ENCODE data around the gene CAMTA1. TPM values are rescaled to one million over a fixed set of nuclear protein-coding genes. Genes with fewer than 3 reads are reported as not detected.

CAMTA1 gene
- total and polyA plus RNA-seq, 3 experiments from 2014 or later = 60.2 to 79.0 (median 61.7) TPM

GRCh38 chr1:7538849-7539768 is 753.9 kb downstream of the CAMTA1 start:
- Mint-ChIP-seq H3K9me3 (no peaks in the 10 kb centered on the region), H3K27me3 (peaks cover 4 to 7% of the 10 kb centered on the region in 2 donors), H3K27ac (no peak overlapping the region), H3K36me3 (no peaks in the 10 kb centered on the region), H3K4me1 (peaks cover 0 to 11% (median 3%) of the 10 kb centered on the region in 3 donors), H3K4me3 (no peak overlapping the region)
- H3K27ac ChIP-seq (ENCODE audit: low read depth, low read length) = no peak overlapping the region
- ChIA-PET POLR2A (no interaction called here), CTCF (no interaction called here)
- H3K4me3 ChIP-seq (ENCODE audit: low read length) = no peak overlapping the region
- no peaks in the 10 kb centered on the region for H3K9me3 ChIP-seq (ENCODE audit: low read length)
- no peaks in the 10 kb centered on the region for H3K36me3 ChIP-seq (ENCODE audit: insufficient read depth, low read length)
- DNase-seq = peak in 1 of 5 donors; percentile 5
- no peaks in the 10 kb centered on the region for H3K4me1 ChIP-seq (ENCODE audit: insufficient read depth, low read length)
- no peaks in the 10 kb centered on the region for H3K27me3 ChIP-seq (ENCODE audit: insufficient read depth, low read length, poor library complexity, severe bottlenecking)

- Histone ChIP-seq H3K27me3 (ENCODE audit: insufficient read depth, low read length, poor library complexity, severe bottlenecking) (no peaks in the 10 kb centered on the region), H3K9me3 (ENCODE audit: low read length) (no peaks in the 10 kb centered on the region), H3K4me3 (ENCODE audit: low read length) (no peak overlapping the region), H3K36me3 (ENCODE audit: insufficient read depth, low read length) (no peaks in the 10 kb centered on the region), H3K27ac (ENCODE audit: low read depth, low read length) (no peak overlapping the region), H3K4me1 (ENCODE audit: insufficient read depth, low read length) (no peaks in the 10 kb centered on the region)
- ChIA-PET CTCF (no interaction called here), POLR2A (no interaction called here)
- Mint-ChIP-seq H3K27me3 (peaks cover 4 to 7% of the 10 kb centered on the region in 2 donors), H3K9me3 (no peaks in the 10 kb centered on the region), H3K36me3 (no peaks in the 10 kb centered on the region), H3K27ac (no peak overlapping the region), H3K4me1 (peaks cover 0 to 11% (median 3%) of the 10 kb centered on the region in 3 donors), H3K4me3 (no peak overlapping the region)
- DNase-seq = peak in 1 of 5 donors; percentile 27
These were observed 754.5 kb downstream of the CAMTA1 start for GRCh38 chr1:7539769-7540175.

- H3K9me3 ChIP-seq (ENCODE audit: low read length) = no peaks in the 10 kb centered on the region
- no peak overlapping the region for H3K4me3 ChIP-seq (ENCODE audit: low read length)
- Mint-ChIP-seq H3K27ac (no peak overlapping the region), H3K9me3 (no peaks in the 10 kb centered on the region), H3K4me1 (peaks cover 0 to 6% (median 2%) of the 10 kb centered on the region in 3 donors), H3K27me3 (peaks cover 4 to 7% of the 10 kb centered on the region in 2 donors), H3K4me3 (no peak overlapping the region), H3K36me3 (no peaks in the 10 kb centered on the region)
- ChIA-PET POLR2A (no interaction called here), CTCF (no interaction called here)
- H3K27me3 ChIP-seq (ENCODE audit: insufficient read depth, low read length, poor library complexity, severe bottlenecking) = no peaks in the 10 kb centered on the region
- no peak overlapping the region for H3K27ac ChIP-seq (ENCODE audit: low read depth, low read length)
- peak in 1 of 5 donors; percentile 17 for DNase-seq
- no peaks in the 10 kb centered on the region for H3K4me1 ChIP-seq (ENCODE audit: insufficient read depth, low read length)
- no peaks in the 10 kb centered on the region for H3K36me3 ChIP-seq (ENCODE audit: insufficient read depth, low read length)
These were observed 755.6 kb downstream of the CAMTA1 start for GRCh38 chr1:7540816-7541215.

GRCh38 chr1:7541629-7542028 is 756.4 kb downstream of the CAMTA1 start:
- H3K27ac ChIP-seq (ENCODE audit: low read depth, low read length) = no peak overlapping the region
- no peaks in the 10 kb centered on the region for H3K36me3 Mint-ChIP-seq
- H3K36me3 ChIP-seq (ENCODE audit: insufficient read depth, low read length) = no peaks in the 10 kb centered on the region
- H3K4me1 ChIP-seq (ENCODE audit: insufficient read depth, low read length) = no peaks in the 10 kb centered on the region
- no peaks in the 10 kb centered on the region for H3K9me3 Mint-ChIP-seq
- no peak overlapping the region for H3K4me3 Mint-ChIP-seq
- no peak for DNase-seq
- ChIA-PET POLR2A (no interaction called here), CTCF (no interaction called here)
- no peaks in the 10 kb centered on the region for H3K27me3 ChIP-seq (ENCODE audit: insufficient read depth, low read length, poor library complexity, severe bottlenecking)
- no peaks in the 10 kb centered on the region for H3K9me3 ChIP-seq (ENCODE audit: low read length)
- peaks cover 4 to 12% of the 10 kb centered on the region in 2 donors for H3K27me3 Mint-ChIP-seq
- H3K4me3 ChIP-seq (ENCODE audit: low read length) = no peak overlapping the region
- H3K27ac Mint-ChIP-seq = no peak overlapping the region
- H3K4me1 Mint-ChIP-seq = no peaks in the 10 kb centered on the region

GRCh38 chr1:7543718-7544090 is 758.5 kb downstream of the CAMTA1 start:
- no peak overlapping the region for H3K27ac ChIP-seq (ENCODE audit: low read depth, low read length)
- no peaks in the 10 kb centered on the region for H3K27me3 ChIP-seq (ENCODE audit: insufficient read depth, low read length, poor library complexity, severe bottlenecking)
- ChIA-PET CTCF (no interaction called here), POLR2A (no interaction called here)
- H3K27ac Mint-ChIP-seq = no peak overlapping the region
- no peaks in the 10 kb centered on the region for H3K4me1 Mint-ChIP-seq
- H3K4me3 Mint-ChIP-seq = no peak overlapping the region
- H3K9me3 ChIP-seq (ENCODE audit: low read length) = no peaks in the 10 kb centered on the region
- no peak for DNase-seq
- H3K9me3 Mint-ChIP-seq = no peaks in the 10 kb centered on the region
- H3K4me1 ChIP-seq (ENCODE audit: insufficient read depth, low read length) = no peaks in the 10 kb centered on the region
- no peaks in the 10 kb centered on the region for H3K36me3 ChIP-seq (ENCODE audit: insufficient read depth, low read length)
- H3K27me3 Mint-ChIP-seq = peaks cover 4 to 17% of the 10 kb centered on the region in 2 donors
- no peaks in the 10 kb centered on the region for H3K36me3 Mint-ChIP-seq
- no peak overlapping the region for H3K4me3 ChIP-seq (ENCODE audit: low read length)

- CTCF ChIA-PET = no interaction called here
- H3K4me1 ChIP-seq (ENCODE audit: insufficient read depth, low read length) = no peaks in the 10 kb centered on the region
- no peak overlapping the region for H3K27ac ChIP-seq (ENCODE audit: low read depth, low read length)
- Mint-ChIP-seq H3K27me3 (peaks cover 1 to 18% of the 10 kb centered on the region in 2 donors), H3K4me3 (peak overlapping the region in 1 of 7 donors; percentile 38), H3K36me3 (no peaks in the 10 kb centered on the region), H3K9me3 (no peaks in the 10 kb centered on the region), H3K4me1 (peaks cover 4 to 8% (median 7%) of the 10 kb centered on the region in 3 donors), H3K27ac (peak overlapping the region in 7 of 8 donors; percentile 18 to 79 (median 65))
- POLR2A ChIA-PET = no interaction called here
- DNase-seq = no peak
- H3K9me3 ChIP-seq (ENCODE audit: low read length) = no peaks in the 10 kb centered on the region
- no peaks in the 10 kb centered on the region for H3K36me3 ChIP-seq (ENCODE audit: insufficient read depth, low read length)
- no peaks in the 10 kb centered on the region for H3K27me3 ChIP-seq (ENCODE audit: insufficient read depth, low read length, poor library complexity, severe bottlenecking)
- no peak overlapping the region for H3K4me3 ChIP-seq (ENCODE audit: low read length)
These were observed 764.3 kb downstream of the CAMTA1 start for GRCh38 chr1:7549277-7550161.

- POLR2A ChIA-PET = no interaction called here
- Mint-ChIP-seq H3K9me3 (no peaks in the 10 kb centered on the region), H3K36me3 (no peaks in the 10 kb centered on the region), H3K4me3 (no peak overlapping the region), H3K27me3 (peaks cover 1 to 18% of the 10 kb centered on the region in 2 donors), H3K27ac (peak overlapping the region in 1 of 8 donors; percentile 79), H3K4me1 (peaks cover 4 to 8% (median 7%) of the 10 kb centered on the region in 3 donors)
- no peak overlapping the region for H3K4me3 ChIP-seq (ENCODE audit: low read length)
- H3K9me3 ChIP-seq (ENCODE audit: low read length) = no peaks in the 10 kb centered on the region
- H3K36me3 ChIP-seq (ENCODE audit: insufficient read depth, low read length) = no peaks in the 10 kb centered on the region
- no peak overlapping the region for H3K27ac ChIP-seq (ENCODE audit: low read depth, low read length)
- H3K27me3 ChIP-seq (ENCODE audit: insufficient read depth, low read length, poor library complexity, severe bottlenecking) = no peaks in the 10 kb centered on the region
- H3K4me1 ChIP-seq (ENCODE audit: insufficient read depth, low read length) = no peaks in the 10 kb centered on the region
- no peak for DNase-seq
- CTCF ChIA-PET = no interaction called here
These were observed 765.1 kb downstream of the CAMTA1 start for GRCh38 chr1:7550261-7550865.

GRCh38 chr1:7550981-7551380 is 765.7 kb downstream of the CAMTA1 start:
- ChIA-PET CTCF (no interaction called here), POLR2A (no interaction called here)
- H3K36me3 ChIP-seq (ENCODE audit: insufficient read depth, low read length) = no peaks in the 10 kb centered on the region
- no peak overlapping the region for H3K4me3 Mint-ChIP-seq
- no peaks in the 10 kb centered on the region for H3K9me3 ChIP-seq (ENCODE audit: low read length)
- no peak for DNase-seq
- H3K4me3 ChIP-seq (ENCODE audit: low read length) = no peak overlapping the region
- no peaks in the 10 kb centered on the region for H3K36me3 Mint-ChIP-seq
- no peaks in the 10 kb centered on the region for H3K4me1 ChIP-seq (ENCODE audit: insufficient read depth, low read length)
- H3K9me3 Mint-ChIP-seq = no peaks in the 10 kb centered on the region
- no peak overlapping the region for H3K27ac Mint-ChIP-seq
- peaks cover 4 to 8% (median 7%) of the 10 kb centered on the region in 3 donors for H3K4me1 Mint-ChIP-seq
- H3K27me3 Mint-ChIP-seq = peaks cover 1 to 24% of the 10 kb centered on the region in 2 donors
- no peaks in the 10 kb centered on the region for H3K27me3 ChIP-seq (ENCODE audit: insufficient read depth, low read length, poor library complexity, severe bottlenecking)
- no peak overlapping the region for H3K27ac ChIP-seq (ENCODE audit: low read depth, low read length)

Measured in CD8-positive, alpha-beta memory T cell (primary cell).